ENCODE measurements around the gene CTU1.

CTU1 gene

DNA sequence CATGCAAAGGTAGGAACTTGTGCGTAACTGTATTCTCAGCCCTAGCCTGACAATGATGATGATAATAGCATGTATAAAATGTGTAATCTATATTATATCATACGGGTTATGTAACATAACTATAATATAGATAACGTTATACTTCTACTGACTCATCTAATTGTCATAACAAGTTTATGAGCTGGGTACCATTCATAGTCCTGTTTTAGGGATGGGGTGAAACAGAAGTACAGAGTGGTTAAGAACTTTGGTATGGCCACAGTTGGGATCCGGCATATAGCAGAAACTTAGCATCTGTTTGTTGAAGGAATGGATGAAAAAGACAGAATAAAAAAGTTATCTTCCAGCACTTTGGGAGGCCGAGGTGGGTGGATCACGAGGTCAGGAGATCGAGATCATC, 5.2 kb downstream of the CTU1 start:
- DNase-seq: no peak

DNA sequence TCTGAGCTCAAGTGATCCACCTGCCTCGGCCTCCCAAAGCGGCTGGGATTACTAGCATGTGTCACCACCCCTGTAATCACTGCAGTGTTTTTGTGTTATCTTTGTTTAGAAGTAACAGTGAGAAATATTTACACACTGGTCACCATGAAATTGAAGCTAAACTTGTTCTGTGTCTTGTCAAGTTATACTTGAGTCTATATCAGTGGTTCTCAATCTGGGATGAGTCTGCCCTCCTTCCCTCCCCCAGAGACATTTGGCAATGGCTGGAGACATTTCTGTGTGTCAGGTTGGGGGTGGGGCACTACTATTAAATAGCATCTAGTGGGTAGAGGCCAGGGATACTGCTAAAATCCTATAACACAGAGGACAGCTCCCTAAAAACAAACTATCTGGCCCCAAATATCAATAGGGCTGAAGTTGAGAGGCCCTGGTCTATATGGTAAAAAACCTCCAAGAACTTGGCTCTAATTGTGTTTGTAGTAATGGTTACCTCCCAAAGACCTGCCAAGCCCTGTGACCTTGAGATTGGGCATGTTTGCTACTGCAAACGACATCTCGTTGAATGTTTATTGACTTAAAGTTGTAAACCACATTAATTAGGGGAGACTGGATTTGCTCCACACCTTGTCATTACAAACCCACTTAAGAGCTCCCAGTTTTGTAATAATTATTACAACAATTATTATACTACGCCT, 6.9 kb downstream of the CTU1 start:
- no peak for DNase-seq

DNA sequence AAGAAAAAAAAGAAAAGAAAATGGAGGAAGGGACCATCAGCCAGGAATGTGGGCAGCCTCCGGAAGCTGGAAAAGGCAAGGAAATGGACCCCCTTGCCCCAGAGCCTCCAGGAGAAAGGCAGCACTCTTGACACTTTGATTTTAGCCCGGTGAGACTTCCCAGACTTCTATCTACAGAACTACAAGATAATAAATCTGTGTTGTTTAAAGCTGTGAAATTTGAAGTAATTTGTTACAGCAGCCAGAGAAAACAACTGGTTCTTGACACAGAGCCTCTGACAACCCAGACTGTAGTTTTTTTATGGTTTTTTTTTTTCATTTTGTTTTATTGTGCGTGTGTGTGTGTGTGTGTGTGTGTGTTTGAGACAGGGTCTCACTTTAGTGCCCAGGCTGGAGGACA, 7.6 kb downstream of the CTU1 start:
- DNase-seq: no peak

DNA sequence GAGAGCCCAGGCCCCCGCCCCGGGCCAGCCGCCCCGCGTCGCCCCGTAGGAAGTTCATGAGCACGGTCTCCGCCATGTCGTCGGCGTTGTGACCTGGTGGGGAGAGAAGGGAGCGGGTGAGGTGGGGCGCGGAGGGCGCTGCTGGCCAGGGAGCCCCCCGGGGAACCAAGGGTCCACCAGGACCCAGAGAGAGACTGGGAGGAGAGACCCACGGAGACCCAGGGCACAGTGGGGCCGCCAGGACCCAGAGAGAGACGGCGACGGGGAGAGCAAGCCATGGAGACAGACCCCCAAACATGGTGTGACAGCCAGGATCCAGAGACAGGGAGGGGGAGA, 9.2 kb downstream of the CTU1 start:
- no peak for DNase-seq

DNA sequence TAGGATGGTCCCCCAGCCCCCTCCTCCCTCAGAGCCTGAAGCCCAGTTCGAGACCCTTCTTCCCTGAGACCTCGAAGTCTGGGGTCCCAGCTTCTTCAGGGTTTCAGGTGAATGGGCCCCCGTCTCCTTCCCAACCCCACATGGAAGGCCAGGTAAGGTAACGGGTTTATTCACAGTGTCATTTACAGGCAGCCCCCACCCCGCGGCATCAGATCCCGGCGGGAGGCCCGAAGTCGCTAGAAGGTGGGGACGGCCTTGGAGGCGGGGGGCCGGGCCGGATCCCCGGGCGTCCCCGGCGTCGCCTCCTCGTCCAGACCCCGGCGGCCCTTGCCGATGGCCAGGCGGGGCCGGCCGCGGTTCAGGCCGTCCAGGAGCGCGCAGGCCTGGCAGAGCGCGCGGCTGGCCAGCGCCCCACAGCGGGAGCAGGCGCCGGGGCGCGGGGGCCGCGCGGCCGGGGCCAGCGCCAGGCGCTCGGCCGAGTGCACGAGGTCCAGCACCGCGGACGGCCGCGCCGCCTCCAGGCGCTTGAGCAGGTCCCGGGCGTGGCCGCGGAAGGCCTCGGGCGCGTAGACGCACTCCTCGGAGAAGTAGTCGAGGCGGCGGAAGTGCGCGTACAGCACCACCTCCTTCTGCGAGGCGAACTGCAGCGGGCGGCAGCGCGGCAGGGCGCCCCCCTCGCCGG, 9.7 kb downstream of the CTU1 start:
- DNase-seq: no peak

DNA sequence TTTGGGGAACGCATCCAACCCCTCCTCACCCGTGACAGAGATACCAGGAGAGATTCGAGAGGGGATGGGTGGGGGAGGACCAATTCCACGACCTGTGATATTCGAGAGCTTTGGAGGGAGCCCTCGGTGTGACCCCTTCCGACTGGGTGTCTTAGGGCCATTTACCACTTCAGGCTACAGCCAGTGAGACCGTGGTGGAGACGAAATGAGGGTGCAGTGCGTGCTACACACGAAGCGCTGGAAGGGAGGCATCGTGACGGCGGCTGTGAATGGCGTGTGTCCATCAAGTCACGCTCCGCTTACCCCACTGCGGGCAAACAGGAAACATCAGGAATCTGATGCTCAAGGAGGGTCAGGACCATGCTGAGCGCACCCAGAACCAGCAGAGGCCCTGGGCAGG, 10.4 kb downstream of the CTU1 start:
- no peak for DNase-seq

DNA sequence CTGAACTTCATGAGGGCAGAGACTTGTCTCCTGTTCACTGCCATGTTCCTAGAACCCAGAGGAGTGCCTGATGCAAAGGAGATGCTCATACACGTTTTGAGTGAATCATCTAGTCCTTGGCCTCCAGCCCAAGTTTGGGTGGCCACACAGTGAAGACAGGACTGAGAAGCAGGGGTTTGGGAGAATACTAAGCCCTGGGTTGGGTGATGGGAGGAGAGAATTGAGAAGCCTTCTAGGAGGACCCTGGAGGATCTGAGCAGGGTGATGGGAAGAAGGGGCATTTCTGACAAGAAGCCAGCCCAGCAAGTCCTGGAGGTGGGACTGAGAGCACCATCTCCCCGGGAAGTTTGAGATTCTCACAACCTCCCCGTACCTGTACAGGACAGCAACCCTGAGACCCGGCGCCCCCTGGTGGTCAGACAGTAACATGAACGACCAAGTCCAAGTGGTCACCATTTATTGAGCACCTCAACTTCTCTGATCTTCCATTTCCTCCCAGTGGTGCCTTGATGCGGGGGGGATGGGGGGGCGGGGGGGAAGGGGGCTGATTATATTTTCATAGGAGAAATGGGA, 11.0 kb downstream of the CTU1 start:
- no peak for DNase-seq

DNA sequence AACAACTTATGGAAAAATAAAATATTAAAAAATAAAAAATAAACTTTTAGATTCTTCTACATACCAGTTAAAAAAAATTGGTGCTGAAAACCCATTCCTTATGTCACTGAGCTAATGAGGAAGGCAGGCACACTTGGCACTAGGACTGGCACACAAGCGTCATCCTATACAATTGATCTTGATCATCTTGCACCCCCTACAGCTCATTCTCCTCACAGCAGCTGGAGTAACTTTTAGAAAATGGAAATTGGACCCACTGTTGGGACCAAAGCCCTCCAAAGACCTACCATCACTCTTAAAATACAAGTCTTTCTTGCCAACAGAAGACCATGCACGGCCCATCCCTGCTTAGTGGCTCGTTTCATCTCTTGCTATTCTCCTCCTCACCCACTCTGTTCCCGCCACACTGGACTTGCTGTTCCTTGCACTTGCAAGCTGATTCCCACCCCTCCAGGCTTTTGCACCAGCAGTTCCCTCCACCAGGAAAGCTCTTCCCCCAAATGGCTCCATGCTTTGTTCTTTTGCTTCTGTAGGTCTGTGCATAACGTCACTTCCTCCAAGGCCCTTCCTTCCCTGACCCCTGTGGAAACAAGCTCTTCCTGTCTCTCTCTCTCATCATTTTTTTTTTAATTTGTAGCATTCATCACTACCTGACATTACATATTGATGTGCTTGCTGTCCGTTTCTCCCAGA, 11.6 kb downstream of the CTU1 start:
- DNase-seq: no peak

DNA sequence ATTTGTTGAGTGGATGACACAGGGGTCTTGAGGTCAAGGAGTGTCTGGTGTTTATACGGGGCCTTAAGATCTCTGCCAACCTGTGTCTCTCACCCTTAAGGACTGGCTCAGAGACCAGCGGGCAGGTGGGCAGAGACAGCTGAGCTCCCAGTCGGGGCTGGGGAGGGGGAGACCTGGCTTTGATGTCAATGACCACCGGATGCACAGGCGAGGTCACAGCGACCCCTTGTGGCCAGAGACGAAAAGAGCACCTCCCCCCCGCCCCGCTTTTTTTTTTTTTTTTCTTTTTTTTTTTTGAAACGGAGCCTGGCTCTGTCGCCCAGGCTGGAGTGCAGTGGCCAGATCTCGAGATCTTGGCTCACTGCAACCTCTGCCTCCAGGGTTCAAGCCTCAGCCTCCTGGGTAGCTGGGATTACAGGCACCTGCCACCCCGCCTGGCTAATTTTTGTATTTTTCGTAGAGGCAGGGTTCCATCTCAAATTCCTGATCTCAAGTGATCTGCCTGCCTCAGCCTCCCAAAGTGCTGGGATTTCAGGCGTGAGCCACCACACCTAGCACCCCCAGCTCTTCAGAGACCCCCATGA, 13.4 kb downstream of the CTU1 start:
- DNase-seq: no peak

DNA sequence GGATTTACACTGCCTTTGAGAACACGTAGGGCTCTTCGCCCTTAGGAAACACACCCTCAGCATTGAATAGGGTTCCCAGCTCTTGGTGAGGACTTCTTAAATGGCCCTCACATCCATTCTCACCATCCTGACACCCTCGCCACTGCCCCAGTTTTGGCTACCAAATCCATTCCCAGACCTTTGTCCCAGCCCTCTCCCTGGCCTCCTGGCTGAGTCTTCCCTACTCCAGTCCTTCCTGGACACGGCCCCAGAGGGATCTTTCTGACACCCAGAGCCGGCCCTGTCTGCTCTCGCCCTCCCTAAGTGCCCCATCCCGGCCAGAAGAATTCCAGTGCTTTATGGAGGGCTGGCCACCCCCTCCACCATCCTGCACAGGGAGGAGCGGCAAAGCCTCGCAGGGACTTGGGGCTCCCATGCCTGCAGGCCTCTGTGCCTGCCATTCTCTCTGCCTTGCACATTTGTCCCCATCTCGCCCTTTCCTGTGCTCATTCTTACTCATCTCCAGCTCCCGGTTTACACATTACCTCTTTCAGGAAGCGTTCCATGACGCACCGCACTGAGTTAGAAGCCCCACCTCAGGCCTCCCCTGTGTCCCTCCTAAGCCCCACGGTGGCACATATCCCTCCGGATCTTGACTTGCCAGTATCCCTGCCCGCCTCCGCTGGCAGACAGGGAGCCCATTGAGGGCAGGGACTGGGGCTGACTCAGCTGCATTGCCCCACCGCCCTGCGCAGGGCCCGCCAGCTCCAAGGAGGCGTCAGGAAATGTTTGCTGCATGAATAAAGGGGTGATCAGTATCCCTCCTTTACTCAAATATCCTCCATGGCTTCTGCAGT, 14.5 kb downstream of the CTU1 start:
- no peak for DNase-seq

DNA sequence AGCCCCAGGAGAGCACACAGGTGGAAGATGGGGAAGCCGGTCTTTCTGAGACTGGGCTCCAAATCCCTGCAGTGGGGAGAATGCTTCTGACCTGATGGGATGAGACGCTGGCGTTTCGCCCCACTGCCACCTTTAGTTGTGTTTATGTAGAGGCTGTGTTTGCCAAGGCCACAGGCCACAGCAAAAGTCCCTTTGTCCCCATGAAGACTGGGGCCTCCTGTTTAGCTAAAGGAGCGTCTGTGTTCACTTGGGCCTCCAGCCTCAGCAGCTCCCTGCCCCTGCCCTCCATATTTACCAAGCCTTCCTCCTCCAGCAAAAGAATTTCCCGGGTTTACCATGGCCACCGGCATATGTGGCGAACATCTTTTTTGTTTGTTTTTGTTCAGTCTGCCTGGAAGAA, 15.1 kb downstream of the CTU1 start:
- DNase-seq: no peak

DNA sequence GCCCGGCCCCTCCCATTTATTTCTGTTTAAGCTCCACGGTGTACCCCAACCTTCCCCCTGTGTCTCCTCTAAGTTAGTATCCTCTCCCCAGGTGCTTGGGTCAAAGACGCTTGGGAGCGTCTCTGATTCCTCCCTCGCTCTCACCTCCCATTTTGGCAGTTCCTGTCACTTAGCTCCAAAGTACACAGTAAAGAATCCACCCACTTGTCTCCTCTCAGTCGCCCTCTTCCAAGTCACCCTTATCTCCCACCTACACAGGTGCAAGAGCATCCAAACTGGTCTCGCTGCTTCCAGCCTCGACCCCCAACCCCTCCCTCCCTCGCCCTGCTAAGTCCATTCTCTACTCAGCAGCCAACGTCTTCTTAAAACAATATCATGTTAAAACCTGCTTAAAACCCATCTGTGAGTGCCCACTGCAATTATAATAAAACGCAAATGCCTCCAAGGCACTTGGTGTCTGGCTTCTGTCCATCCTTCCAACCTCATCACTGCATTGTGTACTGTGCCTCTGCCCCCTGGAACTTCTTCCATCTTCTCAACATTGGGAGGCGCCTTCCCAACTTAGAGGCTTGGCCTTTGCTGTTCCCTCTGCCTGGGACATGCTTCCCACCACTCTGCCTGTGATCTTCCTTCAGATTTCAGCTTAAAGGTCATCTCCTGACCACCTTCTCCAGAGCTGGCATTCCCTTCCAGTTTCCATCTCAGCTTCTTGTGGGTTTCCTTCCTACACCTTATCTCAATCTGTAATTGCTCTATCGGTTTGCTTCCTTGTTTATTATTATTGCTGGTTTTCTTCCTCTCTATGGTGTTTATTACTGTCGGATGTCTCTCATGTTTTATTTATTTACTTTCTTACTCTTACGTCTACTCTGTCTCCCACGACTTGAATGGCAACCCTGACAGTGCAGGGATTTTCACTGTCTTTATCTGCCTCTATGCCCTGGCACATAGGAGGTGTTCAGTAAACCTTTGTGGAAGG, 16.0 kb downstream of the CTU1 start:
- DNase-seq: no peak

DNA sequence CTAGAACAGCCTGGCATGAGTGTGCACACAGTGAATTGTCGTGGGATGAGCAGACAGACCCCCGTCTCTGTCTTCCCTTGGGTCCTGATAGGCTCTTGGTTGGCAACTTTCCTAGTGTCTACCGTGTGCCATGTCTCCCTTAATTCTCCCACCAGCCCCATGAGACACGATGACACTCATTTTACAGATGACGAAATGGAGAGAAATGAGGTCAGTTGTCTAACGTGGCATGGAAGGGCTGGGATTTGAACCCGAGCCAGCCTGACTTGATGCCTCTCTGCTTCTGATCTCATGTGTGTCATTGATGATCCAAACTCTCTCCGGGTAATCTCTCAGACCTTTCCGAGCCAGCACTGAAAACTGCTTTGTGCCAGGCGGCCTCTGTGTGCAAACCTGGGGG, 17.1 kb downstream of the CTU1 start:
- no peak for DNase-seq

DNA sequence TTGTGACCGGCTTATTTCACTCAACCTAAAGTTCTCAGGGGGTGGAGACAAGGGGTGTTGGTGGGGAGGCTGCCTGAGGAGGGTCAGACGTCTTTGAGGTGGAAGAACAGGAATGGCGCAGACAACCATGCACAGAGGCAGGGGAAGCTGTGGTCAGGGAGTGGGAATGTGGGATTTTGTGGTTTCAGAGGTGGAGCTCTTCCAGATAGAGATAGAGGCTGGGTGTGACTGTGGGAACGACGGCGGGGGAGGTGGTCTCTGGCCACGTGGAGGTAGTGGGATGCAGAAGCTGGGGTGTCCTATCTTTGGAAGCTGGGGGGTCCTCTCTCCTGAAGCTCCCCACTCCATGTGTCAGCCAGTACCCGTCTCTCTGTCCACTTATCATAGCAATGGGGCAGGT, 17.7 kb downstream of the CTU1 start:
- no peak for DNase-seq

DNA sequence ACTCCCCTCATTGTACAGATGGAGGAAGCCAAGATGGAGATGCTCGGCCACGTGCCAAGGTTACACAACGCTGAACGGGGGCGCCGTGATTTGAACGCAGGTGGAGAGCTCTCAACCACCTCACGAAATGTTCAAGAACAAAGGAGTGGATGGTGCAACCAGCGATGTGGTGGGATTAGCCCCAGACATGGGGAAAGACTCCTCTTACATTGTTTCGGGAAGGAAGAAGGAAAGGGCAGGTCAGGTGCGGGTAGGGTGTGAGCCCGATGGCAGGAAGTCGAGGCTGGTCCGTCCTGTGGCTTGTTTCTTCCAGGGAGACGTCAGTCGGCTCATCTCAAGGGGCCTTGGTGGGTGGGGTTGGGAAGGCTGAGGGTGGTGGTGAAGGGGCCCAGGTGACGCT, 18.4 kb downstream of the CTU1 start:
- no peak for DNase-seq

DNA sequence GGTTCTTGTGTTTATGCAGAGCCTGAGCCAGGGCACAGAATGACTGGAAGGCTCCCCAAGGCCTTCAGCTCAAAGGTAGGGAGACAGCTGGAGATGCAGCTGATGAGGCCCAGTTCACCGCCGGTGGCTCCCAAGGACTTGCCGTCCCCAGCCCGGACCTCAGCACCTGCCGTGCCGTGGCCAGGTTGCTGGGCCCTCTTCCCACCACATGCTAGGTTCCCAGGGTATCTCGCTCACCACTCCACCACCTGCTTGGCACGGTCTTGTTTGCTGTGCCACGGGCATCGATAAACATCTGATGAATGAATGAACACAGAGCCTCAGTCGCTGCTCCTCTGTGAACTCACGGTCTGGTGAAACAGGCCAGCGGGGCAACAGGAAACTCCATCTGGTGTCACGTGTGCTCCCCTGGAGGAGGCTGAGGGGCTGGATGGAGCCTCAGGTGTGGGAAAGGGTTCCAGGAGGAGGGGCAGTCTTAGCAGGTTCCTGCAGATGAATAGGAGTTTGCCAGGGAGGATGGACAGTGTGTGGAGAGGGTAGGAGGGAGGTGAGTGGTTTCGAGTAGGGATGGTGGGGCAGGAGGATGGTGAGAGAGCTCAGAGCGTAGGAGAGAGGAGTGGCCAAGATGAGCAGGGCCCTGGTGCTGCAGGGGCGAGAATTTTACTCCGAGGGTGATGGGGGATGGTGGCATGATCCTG, 21.9 kb downstream of the CTU1 start:
- no peak for DNase-seq

DNA sequence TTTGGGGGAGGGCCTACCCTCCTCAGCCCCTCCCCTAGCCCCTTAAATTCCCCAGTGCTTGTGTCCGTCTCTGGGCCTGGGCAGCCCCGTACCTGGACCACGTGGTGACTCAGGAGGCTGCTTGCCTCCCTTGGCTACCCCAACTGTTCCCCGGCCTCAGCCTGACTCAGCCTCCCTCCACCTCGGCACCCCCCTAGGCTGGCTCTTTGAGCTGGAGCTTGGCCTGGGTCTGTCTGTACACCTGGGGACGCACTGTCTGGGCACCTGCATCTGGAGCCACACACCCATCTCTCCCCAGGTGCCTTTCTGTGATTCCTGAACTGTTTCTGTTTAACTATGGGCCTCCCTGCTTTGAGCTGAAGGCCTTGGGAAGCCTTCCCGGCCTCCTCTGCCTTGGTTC, 23.7 kb downstream of the CTU1 start:
- no peak for DNase-seq

DNA sequence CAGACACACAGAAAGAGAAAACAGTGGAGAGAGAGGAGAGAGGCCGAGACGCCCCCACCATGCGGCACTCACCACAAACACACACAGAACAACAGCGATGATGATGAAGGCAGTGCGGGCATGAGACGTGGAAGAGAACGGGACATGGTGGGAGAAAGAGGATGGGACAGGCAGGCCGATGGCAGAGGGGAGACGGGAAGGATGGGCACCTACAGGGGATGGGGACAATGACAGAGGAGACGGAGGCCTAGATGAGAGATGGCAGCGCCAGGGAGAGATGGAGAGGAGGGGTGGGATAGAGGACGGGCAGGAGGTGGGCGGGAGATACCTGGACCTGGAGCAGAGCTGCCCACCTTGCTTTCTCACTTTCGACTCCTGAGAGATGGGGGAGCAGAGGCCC, 24.4 kb downstream of the CTU1 start:
- no peak for DNase-seq

DNA sequence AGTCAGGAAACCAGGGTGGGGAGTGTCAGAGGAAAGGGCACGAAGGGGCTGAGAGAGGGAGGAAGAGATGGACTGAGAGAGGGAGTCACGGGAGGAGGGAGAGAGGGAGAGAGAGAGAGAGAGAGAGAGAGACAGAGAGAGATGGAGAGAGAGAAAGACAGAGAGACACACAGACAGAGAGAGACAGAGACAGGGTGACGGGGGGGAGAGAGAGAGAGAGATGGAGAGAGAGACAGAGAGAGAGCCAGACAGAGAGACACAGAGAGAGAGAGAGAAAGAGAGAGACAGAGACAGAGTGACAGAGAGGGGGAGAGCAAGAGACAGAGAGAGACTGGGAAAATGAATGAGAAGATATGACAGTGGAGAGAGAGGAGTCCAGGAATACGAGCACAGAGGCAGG, 25.0 kb downstream of the CTU1 start:
- DNase-seq: no peak

DNA sequence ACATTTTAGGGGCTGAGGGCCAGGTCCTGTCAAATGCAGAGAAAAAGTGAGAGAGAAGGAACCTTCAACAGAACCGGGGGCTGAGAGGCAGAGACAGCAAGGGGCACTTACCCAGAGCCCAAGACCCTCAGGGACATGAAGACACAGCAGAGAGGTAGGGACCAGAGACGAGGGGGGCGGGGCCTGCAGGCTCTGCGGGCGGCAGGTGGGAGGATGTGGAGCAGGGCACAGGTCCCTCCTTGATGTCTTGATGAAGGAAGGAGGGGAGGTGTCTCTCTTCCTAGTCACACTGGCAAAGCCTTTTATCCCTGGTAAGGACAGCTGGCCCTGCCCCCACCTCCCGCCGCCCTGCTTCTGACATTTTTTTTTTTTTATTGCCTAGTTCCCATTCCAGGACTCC, 25.6 kb downstream of the CTU1 start, which contains the start of gene KLK14:
KLK14 (minus strand) TSS at position 277 of the 400 bp plus-strand sequence; CDS start at position 4, 273 bp downstream.
- DNase-seq: no peak

DNA sequence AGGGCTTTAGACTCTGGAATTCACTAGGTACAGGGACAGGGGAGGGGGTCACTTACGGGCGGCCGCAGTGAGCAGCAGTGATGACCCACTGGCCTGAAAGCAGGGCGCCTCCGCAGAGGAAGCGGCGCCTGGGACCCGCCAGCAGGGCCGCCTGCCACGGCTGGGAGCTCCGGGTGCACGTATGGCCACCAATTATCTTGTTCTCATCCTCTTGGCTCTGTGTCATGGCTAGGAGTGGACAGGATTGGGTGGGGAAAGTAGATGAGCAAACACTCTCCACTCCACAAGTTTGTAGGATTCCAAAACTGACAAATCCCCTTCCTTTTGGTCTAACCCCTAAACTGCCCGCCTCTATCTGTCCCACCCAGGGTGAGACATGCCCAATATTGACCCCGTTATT, 26.7 kb downstream of the CTU1 start:
- no peak for DNase-seq

Measured in cerebellar nuclear complex (tissue), 1 donor.